NCI-H2171 (cell line): Measurements from ENCODE around the gene NLGN4Y.

ENCODE experiments used
- DNase-seq: peaks from one replicate; lab custom pipeline; 2025; lab: John Stamatoyannopoulos, UW

NLGN4Y gene

GRCh38 chrY:14644157-14644952, 120.0 kb downstream of the NLGN4Y start:
- DNase-seq = no peak

- no peak for DNase-seq
Measured at GRCh38 chrY:14679181-14679580, 154.9 kb downstream of the NLGN4Y start.

GRCh38 chrY:14694543-14694942, 170.2 kb downstream of the NLGN4Y start:
- no peak for DNase-seq

- no peak for DNase-seq
Measured at GRCh38 chrY:14708158-14708557, 183.8 kb downstream of the NLGN4Y start.

- no peak for DNase-seq
Measured at GRCh38 chrY:14741596-14741995, 217.3 kb downstream of the NLGN4Y start.

GRCh38 chrY:14748329-14748728, 224.0 kb downstream of the NLGN4Y start:
- DNase-seq = no peak

- no peak for DNase-seq
Measured at GRCh38 chrY:14755571-14755970, 231.2 kb downstream of the NLGN4Y start.

- DNase-seq = no peak
Measured at GRCh38 chrY:14762903-14763302, 238.6 kb downstream of the NLGN4Y start.

- DNase-seq = no peak
Measured at GRCh38 chrY:14763600-14763999, 239.3 kb downstream of the NLGN4Y start.

GRCh38 chrY:14778208-14778607, 253.9 kb downstream of the NLGN4Y start:
- no peak for DNase-seq

- DNase-seq = no peak
Measured at GRCh38 chrY:14793104-14793503, 268.8 kb downstream of the NLGN4Y start.

- no peak for DNase-seq
Measured at GRCh38 chrY:14793674-14794073, 269.3 kb downstream of the NLGN4Y start.

- no peak for DNase-seq
Measured at GRCh38 chrY:14798010-14798409, 273.7 kb downstream of the NLGN4Y start.

- DNase-seq = no peak
Measured at GRCh38 chrY:14801096-14801495, 276.8 kb downstream of the NLGN4Y start.

- no peak for DNase-seq
Measured at GRCh38 chrY:14802125-14802524, 277.8 kb downstream of the NLGN4Y start.

- DNase-seq = no peak
Measured at GRCh38 chrY:14804041-14804440, 279.7 kb downstream of the NLGN4Y start.

GRCh38 chrY:14818452-14818851, 294.1 kb downstream of the NLGN4Y start:
- no peak for DNase-seq

- DNase-seq = no peak
Measured at GRCh38 chrY:14822201-14822600, 297.9 kb downstream of the NLGN4Y start.

- DNase-seq = no peak
Measured at GRCh38 chrY:14822906-14823305, 298.6 kb downstream of the NLGN4Y start.

- DNase-seq = no peak
Measured at GRCh38 chrY:14824583-14824982, 300.3 kb downstream of the NLGN4Y start.

- no peak for DNase-seq
Measured at GRCh38 chrY:14825728-14826127, 301.4 kb downstream of the NLGN4Y start.

GRCh38 chrY:14828531-14828930, 304.2 kb downstream of the NLGN4Y start:
- no peak for DNase-seq

GRCh38 chrY:14829366-14829885, 305.1 kb downstream of the NLGN4Y start:
- no peak for DNase-seq
